ENCODE results near the gene MGP.

The MGP gene

DNA sequence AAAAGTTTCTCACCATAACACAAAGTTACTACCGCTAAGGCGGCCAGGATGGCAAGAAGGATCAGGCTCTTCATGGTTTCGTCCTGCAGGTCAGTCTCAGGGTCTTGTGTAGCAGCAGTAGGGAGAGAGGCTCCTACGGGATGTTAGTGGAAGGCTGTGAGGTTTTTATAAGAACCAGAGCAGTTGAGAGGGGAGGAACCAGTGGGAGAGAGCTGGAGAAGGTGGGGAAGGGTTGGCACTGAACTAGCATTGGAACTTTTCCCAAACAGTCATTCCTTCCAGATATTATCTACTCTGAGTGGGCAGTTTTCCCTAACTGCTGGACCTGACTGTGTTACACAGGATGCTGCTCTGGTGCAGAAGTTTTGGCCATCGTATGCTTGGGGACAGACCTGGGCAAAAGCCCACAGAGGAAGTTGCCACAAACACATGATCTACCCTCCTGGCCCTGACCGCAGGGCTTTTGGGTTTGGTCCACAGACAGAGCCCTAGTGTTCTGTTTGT, at the start of gene MGP:
MGP (minus strand) TSS at position 137 of the 504 bp plus-strand sequence; CDS start at position 74, 63 bp downstream.
- H3K4me3 ChIP-seq (ENCODE audit: low read depth, low read length) = no peak within 1 kb of the TSS
- no peak for TF ChIP-seq MYC (IDR thresholded peaks at IDR 0.05; ENCODE audit: low read depth, low read length)
- TF ChIP-seq POLR2A (IDR thresholded peaks at IDR 0.05; ENCODE audit: extremely low read depth, insufficient read length) = no peak
- TF ChIP-seq, protein P1, sequence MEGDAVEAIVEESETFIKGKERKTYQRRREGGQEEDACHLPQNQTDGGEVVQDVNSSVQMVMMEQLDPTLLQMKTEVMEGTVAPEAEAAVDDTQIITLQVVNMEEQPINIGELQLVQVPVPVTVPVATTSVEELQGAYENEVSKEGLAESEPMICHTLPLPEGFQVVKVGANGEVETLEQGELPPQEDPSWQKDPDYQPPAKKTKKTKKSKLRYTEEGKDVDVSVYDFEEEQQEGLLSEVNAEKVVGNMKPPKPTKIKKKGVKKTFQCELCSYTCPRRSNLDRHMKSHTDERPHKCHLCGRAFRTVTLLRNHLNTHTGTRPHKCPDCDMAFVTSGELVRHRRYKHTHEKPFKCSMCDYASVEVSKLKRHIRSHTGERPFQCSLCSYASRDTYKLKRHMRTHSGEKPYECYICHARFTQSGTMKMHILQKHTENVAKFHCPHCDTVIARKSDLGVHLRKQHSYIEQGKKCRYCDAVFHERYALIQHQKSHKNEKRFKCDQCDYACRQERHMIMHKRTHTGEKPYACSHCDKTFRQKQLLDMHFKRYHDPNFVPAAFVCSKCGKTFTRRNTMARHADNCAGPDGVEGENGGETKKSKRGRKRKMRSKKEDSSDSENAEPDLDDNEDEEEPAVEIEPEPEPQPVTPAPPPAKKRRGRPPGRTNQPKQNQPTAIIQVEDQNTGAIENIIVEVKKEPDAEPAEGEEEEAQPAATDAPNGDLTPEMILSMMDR (IDR thresholded peaks at IDR 0.05; ENCODE audit: low read depth, low read length) = no peak
- TF ChIP-seq, protein P2, sequence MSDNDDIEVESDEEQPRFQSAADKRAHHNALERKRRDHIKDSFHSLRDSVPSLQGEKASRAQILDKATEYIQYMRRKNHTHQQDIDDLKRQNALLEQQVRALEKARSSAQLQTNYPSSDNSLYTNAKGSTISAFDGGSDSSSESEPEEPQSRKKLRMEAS (IDR thresholded peaks at IDR 0.05; ENCODE audit: low read depth, low read length) = no peak
- no peak for DNase-seq (ENCODE audit: low read depth)

DNA sequence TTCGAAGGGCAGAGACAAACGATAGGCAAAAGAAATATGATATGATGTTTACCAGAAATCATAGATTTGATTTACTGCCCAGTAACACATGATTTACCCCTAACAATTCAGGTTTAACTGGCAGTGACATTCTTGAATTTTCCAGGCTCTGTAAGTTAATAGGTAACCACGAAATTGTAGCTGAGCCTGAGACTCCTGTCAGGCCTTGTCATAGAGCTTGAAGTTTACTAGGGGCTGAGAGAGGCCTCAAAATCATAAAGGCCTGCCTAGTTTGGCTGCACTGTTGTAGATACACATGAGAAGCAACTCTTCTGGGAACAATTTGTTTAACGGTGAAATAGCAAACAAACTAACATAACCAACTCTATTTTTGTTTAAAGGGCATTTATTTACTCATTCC, 49.4 kb upstream of the MGP start:
- TF ChIP-seq MYC (IDR thresholded peaks at IDR 0.05; ENCODE audit: low read depth, low read length) (no peak), POLR2A (IDR thresholded peaks at IDR 0.05; ENCODE audit: extremely low read depth, insufficient read length) (no peak)
- TF ChIP-seq, protein P2 (IDR thresholded peaks at IDR 0.05; ENCODE audit: low read depth, low read length) = no peak
- TF ChIP-seq, protein P1 (IDR thresholded peaks at IDR 0.05; ENCODE audit: low read depth, low read length) = no peak

DNA sequence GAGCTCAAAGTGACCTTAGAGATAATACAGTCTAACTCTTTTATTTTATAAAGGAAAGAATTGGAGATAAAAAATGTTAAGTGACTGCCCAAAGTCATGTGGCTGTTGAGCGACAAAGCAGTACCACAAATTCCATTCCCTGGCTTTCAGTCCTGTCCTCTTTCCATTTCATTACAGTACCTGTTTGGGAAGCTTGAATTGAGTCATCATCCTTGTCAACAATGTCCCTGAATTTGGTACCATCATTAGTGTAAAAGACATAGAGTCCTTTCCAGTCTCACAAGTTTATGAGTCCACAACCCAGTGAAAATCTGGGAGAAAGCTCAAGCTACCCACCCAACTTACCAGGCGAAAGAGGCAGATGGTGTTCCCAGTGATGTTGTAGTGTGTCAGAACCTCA, 48.9 kb upstream of the MGP start:
- no peak for DNase-seq (ENCODE audit: low read depth)
- TF ChIP-seq, protein P1 (IDR thresholded peaks at IDR 0.05; ENCODE audit: low read depth, low read length) = no peak
- TF ChIP-seq MYC (IDR thresholded peaks at IDR 0.05; ENCODE audit: low read depth, low read length) = no peak
- no peak for TF ChIP-seq POLR2A (IDR thresholded peaks at IDR 0.05; ENCODE audit: extremely low read depth, insufficient read length)
- TF ChIP-seq, protein P2 (IDR thresholded peaks at IDR 0.05; ENCODE audit: low read depth, low read length) = no peak
- no peak overlapping the region for H3K4me3 ChIP-seq (ENCODE audit: low read depth, low read length)

More for the DNA sequence above, 49.4 kb upstream of the MGP start:
- H3K4me3 ChIP-seq (ENCODE audit: low read depth, low read length) = no peak overlapping the region
- DNase-seq (ENCODE audit: low read depth) = no peak

DNA sequence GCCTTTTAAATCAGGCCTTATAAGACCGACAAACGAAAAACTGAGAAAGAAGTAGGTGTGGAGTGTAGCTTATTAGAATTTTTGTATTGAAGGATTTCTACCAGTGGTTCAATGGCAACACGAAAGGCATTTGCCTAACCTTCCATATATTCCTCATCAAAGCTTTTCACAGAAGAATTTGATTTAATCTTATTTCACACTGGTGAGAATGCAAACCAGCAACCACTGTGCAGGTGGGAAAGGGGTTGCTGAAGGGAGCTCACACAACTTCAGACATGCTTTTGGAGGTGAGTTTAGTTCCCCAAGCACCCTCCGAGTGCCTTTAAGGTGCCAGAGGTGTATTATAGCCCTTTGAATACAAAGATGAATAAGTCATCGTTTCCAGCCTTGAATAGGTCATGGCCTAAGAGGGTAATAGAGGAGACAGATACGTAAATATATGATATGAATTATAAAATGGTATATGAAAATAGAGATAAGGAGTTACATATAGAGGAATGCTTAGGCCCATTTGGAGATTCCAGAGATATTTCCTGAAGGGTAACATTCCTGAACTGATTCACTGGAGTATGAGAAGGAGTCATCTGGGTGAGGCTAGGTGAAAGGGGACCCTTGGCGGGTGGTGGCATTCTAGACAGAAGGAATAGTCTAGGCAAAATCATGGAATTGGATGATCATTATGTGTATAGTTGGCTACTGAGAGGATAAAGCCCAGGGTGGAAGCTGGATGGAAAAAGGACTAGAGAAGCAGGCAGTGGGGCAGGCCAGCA, 46.3 kb upstream of the MGP start:
- TF ChIP-seq, protein P2 (IDR thresholded peaks at IDR 0.05; ENCODE audit: low read depth, low read length) = no peak
- no peak for TF ChIP-seq MYC (IDR thresholded peaks at IDR 0.05; ENCODE audit: low read depth, low read length)
- TF ChIP-seq, protein P1 (IDR thresholded peaks at IDR 0.05; ENCODE audit: low read depth, low read length) = no peak
- TF ChIP-seq POLR2A (IDR thresholded peaks at IDR 0.05; ENCODE audit: extremely low read depth, insufficient read length) = no peak
- no peak overlapping the region for H3K4me3 ChIP-seq (ENCODE audit: low read depth, low read length)

DNA sequence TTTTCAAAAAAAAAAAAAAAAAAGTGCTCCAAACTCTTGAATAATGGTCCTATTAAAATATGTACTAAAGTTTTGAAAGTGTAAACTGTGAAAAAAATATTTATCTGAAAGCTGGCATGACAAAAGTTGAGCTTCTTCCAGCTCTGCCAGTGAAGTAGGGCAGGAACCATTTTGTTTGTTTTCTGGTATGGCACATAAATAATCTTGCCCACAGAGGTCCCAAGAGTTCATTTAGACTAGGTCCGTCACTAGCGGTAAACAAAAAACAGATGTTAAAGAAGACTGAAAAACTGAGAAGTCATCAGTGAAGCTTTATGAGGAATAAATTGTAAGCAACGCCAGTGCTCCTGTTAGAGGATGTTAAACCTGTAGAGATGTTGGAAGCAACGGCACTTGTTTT, 45.7 kb upstream of the MGP start:
- H3K4me3 ChIP-seq (ENCODE audit: low read depth, low read length) = no peak overlapping the region
- DNase-seq (ENCODE audit: low read depth) = no peak
- TF ChIP-seq POLR2A (IDR thresholded peaks at IDR 0.05; ENCODE audit: extremely low read depth, insufficient read length) (no peak), MYC (IDR thresholded peaks at IDR 0.05; ENCODE audit: low read depth, low read length) (no peak)
- TF ChIP-seq, protein P1 (IDR thresholded peaks at IDR 0.05; ENCODE audit: low read depth, low read length) = no peak
- TF ChIP-seq, protein P2 (IDR thresholded peaks at IDR 0.05; ENCODE audit: low read depth, low read length) = no peak

More for the DNA sequence above, 46.3 kb upstream of the MGP start:
- DNase-seq (ENCODE audit: low read depth) = no peak
